ENCODE measurements around the gene DRC1. TPM values are rescaled to one million over a fixed set of nuclear protein-coding genes. Genes with fewer than 3 reads are reported as not detected.
A peak's percentile ranks its signal among the peaks of the same experiment; 100 is the strongest.
"Not testable (repeated sequence)": the region's sequence is repeated elsewhere in the genome, so short reads cannot be mapped to it uniquely, and the experiment has no call there.

DRC1 gene
- total and polyA plus RNA-seq, 7 experiments from 2014 or later = 0.29 TPM; not detected in 6

GRCh38 chr2:26359886-26360473 lies 41.7 kb upstream of the DRC1 start:
- Histone ChIP-seq H3K9me3 (ENCODE audit: control insufficient read depth in 2 of 3, low read length in 3 of 3) (no peaks in the 10 kb centered on the region), H3K4me3 (ENCODE audit: low read length) (no peak overlapping the region), H3K36me3 (ENCODE audit: control insufficient read depth in 2 of 3, insufficient read depth in 3 of 3, low read length in 3 of 3) (peaks cover 0 to 3% (median 0%) of the 10 kb centered on the region in 3 experiments), H3K27ac (ENCODE audit: low read depth, low read length) (no peak overlapping the region), H3K27me3 (ENCODE audit: control insufficient read depth in 2 of 2, insufficient read depth in 2 of 2, low read length in 2 of 2) (no peaks in the 10 kb centered on the region), H3K4me1 (ENCODE audit: control insufficient read depth in 2 of 2, insufficient read depth in 2 of 2, low read length in 2 of 2) (peaks cover 0 to 5% of the 10 kb centered on the region in 2 donors)
- CTCF ChIA-PET = no interaction called here
- H3K27ac Mint-ChIP-seq = peak overlapping the region in 1 of 9 donors; percentile 21
- no peaks in the 10 kb centered on the region for H3K9me3 Mint-ChIP-seq
- POLR2A ChIA-PET = no interaction called here
- H3K4me1 Mint-ChIP-seq = peaks cover 33 to 70% (median 58%) of the 10 kb centered on the region in 7 donors
- peaks cover 0 to 29% (median 8%) of the 10 kb centered on the region in 5 donors for H3K36me3 Mint-ChIP-seq
- DNase-seq = no peak
- no peak overlapping the region for H3K4me3 Mint-ChIP-seq
- intact Hi-C loops (cut with micrococcal nuclease) = no loop called here
- H3K27me3 Mint-ChIP-seq = no peaks in the 10 kb centered on the region
- no peak for ATAC-seq

- CTCF ChIA-PET = no interaction called here
- Mint-ChIP-seq H3K4me1 (peaks cover 22 to 39% (median 32%) of the 10 kb centered on the region in 7 donors), H3K27me3 (no peaks in the 10 kb centered on the region), H3K9me3 (no peaks in the 10 kb centered on the region), H3K27ac (peak overlapping the region in 1 of 9 donors; percentile 45), H3K4me3 (no peak overlapping the region), H3K36me3 (peaks cover 5 to 40% (median 8%) of the 10 kb centered on the region in 5 donors)
- intact Hi-C loops (cut with micrococcal nuclease) = no loop called here
- peaks cover 0 to 5% of the 10 kb centered on the region in 2 donors for H3K4me1 ChIP-seq (ENCODE audit: control insufficient read depth in 2 of 2, insufficient read depth in 2 of 2, low read length in 2 of 2)
- peak; percentile 63 for ATAC-seq
- no peaks in the 10 kb centered on the region for H3K9me3 ChIP-seq (ENCODE audit: control insufficient read depth in 2 of 3, low read length in 3 of 3)
- no peaks in the 10 kb centered on the region for H3K27me3 ChIP-seq (ENCODE audit: control insufficient read depth in 2 of 2, insufficient read depth in 2 of 2, low read length in 2 of 2)
- H3K27ac ChIP-seq (ENCODE audit: low read depth, low read length) = no peak overlapping the region
- peaks cover 0 to 10% (median 7%) of the 10 kb centered on the region in 3 experiments for H3K36me3 ChIP-seq (ENCODE audit: control insufficient read depth in 2 of 3, insufficient read depth in 3 of 3, low read length in 3 of 3)
- POLR2A ChIA-PET = interaction anchor here (0.7 kb wide), 1 partner anchor 1241 kb away, joined by 3 read pairs; no protein-coding TSS in a partner anchor
- no peak overlapping the region for H3K4me3 ChIP-seq (ENCODE audit: low read length)
- DNase-seq = no peak
Measured at GRCh38 chr2:26363323-26363722, 38.4 kb upstream of the DRC1 start.

GRCh38 chr2:26363958-26364357 lies 37.8 kb upstream of the DRC1 start:
- intact Hi-C loops (cut with micrococcal nuclease) = no loop called here
- Histone ChIP-seq H3K27ac (ENCODE audit: low read depth, low read length) (no peak overlapping the region), H3K4me1 (ENCODE audit: control insufficient read depth in 2 of 2, insufficient read depth in 2 of 2, low read length in 2 of 2) (peaks cover 0 to 5% of the 10 kb centered on the region in 2 donors), H3K36me3 (ENCODE audit: control insufficient read depth in 2 of 3, insufficient read depth in 3 of 3, low read length in 3 of 3) (peaks cover 0 to 12% (median 7%) of the 10 kb centered on the region in 3 experiments), H3K9me3 (ENCODE audit: control insufficient read depth in 2 of 3, low read length in 3 of 3) (no peaks in the 10 kb centered on the region), H3K27me3 (ENCODE audit: control insufficient read depth in 2 of 2, insufficient read depth in 2 of 2, low read length in 2 of 2) (no peaks in the 10 kb centered on the region), H3K4me3 (ENCODE audit: low read length) (no peak overlapping the region)
- peaks cover 18 to 33% (median 27%) of the 10 kb centered on the region in 7 donors for H3K4me1 Mint-ChIP-seq
- H3K9me3 Mint-ChIP-seq = no peaks in the 10 kb centered on the region
- H3K4me3 Mint-ChIP-seq = no peak overlapping the region
- DNase-seq = no peak
- CTCF ChIA-PET = interaction anchor here (0.6 kb wide), 1 partner anchor 20 kb away, joined by 3 read pairs; no protein-coding TSS in a partner anchor
- ATAC-seq = no peak
- no peaks in the 10 kb centered on the region for H3K27me3 Mint-ChIP-seq
- POLR2A ChIA-PET = no interaction called here
- peaks cover 8 to 46% (median 12%) of the 10 kb centered on the region in 5 donors for H3K36me3 Mint-ChIP-seq
- H3K27ac Mint-ChIP-seq = peak overlapping the region in 1 of 9 donors; percentile 58

GRCh38 chr2:26364669-26365068 lies 37.1 kb upstream of the DRC1 start:
- Mint-ChIP-seq H3K36me3 (peaks cover 13 to 51% (median 19%) of the 10 kb centered on the region in 5 donors), H3K4me1 (peaks cover 14 to 26% (median 20%) of the 10 kb centered on the region in 7 donors), H3K4me3 (no peak overlapping the region), H3K27me3 (no peaks in the 10 kb centered on the region), H3K9me3 (no peaks in the 10 kb centered on the region), H3K27ac (no peak overlapping the region)
- Histone ChIP-seq H3K27ac (ENCODE audit: low read depth, low read length) (no peak overlapping the region), H3K27me3 (ENCODE audit: control insufficient read depth in 2 of 2, insufficient read depth in 2 of 2, low read length in 2 of 2) (no peaks in the 10 kb centered on the region), H3K9me3 (ENCODE audit: control insufficient read depth in 2 of 3, low read length in 3 of 3) (no peaks in the 10 kb centered on the region), H3K36me3 (ENCODE audit: control insufficient read depth in 2 of 3, insufficient read depth in 3 of 3, low read length in 3 of 3) (peaks cover 0 to 19% (median 7%) of the 10 kb centered on the region in 3 experiments), H3K4me1 (ENCODE audit: control insufficient read depth in 2 of 2, insufficient read depth in 2 of 2, low read length in 2 of 2) (peaks cover 0 to 5% of the 10 kb centered on the region in 2 donors), H3K4me3 (ENCODE audit: low read length) (no peak overlapping the region)
- ChIA-PET POLR2A (interaction anchor here (0.6 kb wide), 1 partner anchor 122 kb away, joined by 3 read pairs; no protein-coding TSS in a partner anchor), CTCF (no interaction called here)
- ATAC-seq (no peak), DNase-seq (no peak)
- intact Hi-C loops (cut with micrococcal nuclease) = no loop called here

- Mint-ChIP-seq H3K27ac (no peak overlapping the region), H3K4me3 (no peak overlapping the region), H3K4me1 (peaks cover 7 to 12% (median 10%) of the 10 kb centered on the region in 7 donors), H3K9me3 (peaks cover 0 to under 1% (median 0%) of the 10 kb centered on the region in 11 donors), H3K27me3 (no peaks in the 10 kb centered on the region), H3K36me3 (peaks cover 14 to 42% (median 20%) of the 10 kb centered on the region in 5 donors)
- no peak overlapping the region for H3K27ac ChIP-seq (ENCODE audit: low read depth, low read length)
- no peak for DNase-seq
- no peak overlapping the region for H3K4me3 ChIP-seq (ENCODE audit: low read length)
- intact Hi-C loops (cut with micrococcal nuclease) = no loop called here
- ATAC-seq = no peak
- POLR2A ChIA-PET = no interaction called here
- CTCF ChIA-PET = no interaction called here
- H3K27me3 ChIP-seq (ENCODE audit: control insufficient read depth in 2 of 2, insufficient read depth in 2 of 2, low read length in 2 of 2) = no peaks in the 10 kb centered on the region
- H3K4me1 ChIP-seq (ENCODE audit: control insufficient read depth in 2 of 2, insufficient read depth in 2 of 2, low read length in 2 of 2) = peaks cover 0 to 5% of the 10 kb centered on the region in 2 donors
- no peaks in the 10 kb centered on the region for H3K9me3 ChIP-seq (ENCODE audit: control insufficient read depth in 2 of 3, low read length in 3 of 3)
- H3K36me3 ChIP-seq (ENCODE audit: control insufficient read depth in 2 of 3, insufficient read depth in 3 of 3, low read length in 3 of 3) = peaks cover 0 to 18% (median 7%) of the 10 kb centered on the region in 3 experiments
Measured at GRCh38 chr2:26366957-26367356, 34.8 kb upstream of the DRC1 start.

GRCh38 chr2:26369664-26370063 lies 32.1 kb upstream of the DRC1 start:
- ATAC-seq; intact Hi-C loops (cut with micrococcal nuclease); H3K9me3 Mint-ChIP-seq; H3K4me3 ChIP-seq (ENCODE audit: low read length); H3K27me3 ChIP-seq (ENCODE audit: control insufficient read depth in 2 of 2, insufficient read depth in 2 of 2, low read length in 2 of 2); H3K4me1 Mint-ChIP-seq; H3K27me3 Mint-ChIP-seq; H3K4me3 Mint-ChIP-seq; H3K9me3 ChIP-seq (ENCODE audit: control insufficient read depth in 2 of 3, low read length in 3 of 3); H3K4me1 ChIP-seq (ENCODE audit: control insufficient read depth in 2 of 2, insufficient read depth in 2 of 2, low read length in 2 of 2); CTCF ChIA-PET; POLR2A ChIA-PET; H3K27ac ChIP-seq (ENCODE audit: low read depth, low read length); DNase-seq: not testable (repeated sequence)
- peaks cover 0 to 25% (median 10%) of the 10 kb centered on the region in 3 experiments for H3K36me3 ChIP-seq (ENCODE audit: control insufficient read depth in 2 of 3, insufficient read depth in 3 of 3, low read length in 3 of 3)
- peak overlapping the region in 1 of 9 donors; percentile 17 for H3K27ac Mint-ChIP-seq
- H3K36me3 Mint-ChIP-seq = peaks cover 17 to 51% (median 36%) of the 10 kb centered on the region in 5 donors

GRCh38 chr2:26370909-26371308 lies 30.8 kb upstream of the DRC1 start:
- H3K36me3 Mint-ChIP-seq = peaks cover 17 to 55% (median 41%) of the 10 kb centered on the region in 5 donors
- H3K4me3 ChIP-seq (ENCODE audit: low read length); H3K9me3 ChIP-seq (ENCODE audit: control insufficient read depth in 2 of 3, low read length in 3 of 3); H3K27ac ChIP-seq (ENCODE audit: low read depth, low read length); ATAC-seq; H3K27me3 Mint-ChIP-seq; CTCF ChIA-PET; H3K4me3 Mint-ChIP-seq; H3K27ac Mint-ChIP-seq; H3K9me3 Mint-ChIP-seq; H3K27me3 ChIP-seq (ENCODE audit: control insufficient read depth in 2 of 2, insufficient read depth in 2 of 2, low read length in 2 of 2); DNase-seq; POLR2A ChIA-PET; H3K4me1 ChIP-seq (ENCODE audit: control insufficient read depth in 2 of 2, insufficient read depth in 2 of 2, low read length in 2 of 2); intact Hi-C loops (cut with micrococcal nuclease): not testable (repeated sequence)
- peaks cover 0 to 35% (median 10%) of the 10 kb centered on the region in 3 experiments for H3K36me3 ChIP-seq (ENCODE audit: control insufficient read depth in 2 of 3, insufficient read depth in 3 of 3, low read length in 3 of 3)
- peaks cover 0 to 12% (median 2%) of the 10 kb centered on the region in 7 donors for H3K4me1 Mint-ChIP-seq
